ENCODE measurements around the gene ERAP2.
A peak's percentile ranks its signal among the peaks of the same experiment; 100 is the strongest.

ERAP2 gene

GRCh38 chr5:96935559-96936430 lies 59.5 kb downstream of the ERAP2 start, which contains the start of gene LNPEP:
Gene LNPEP, plus strand, starts transcription at chr5:96936080. Its CDS starts 76 bp downstream, at chr5:96936156.
- TF ChIP-seq, protein P1, sequence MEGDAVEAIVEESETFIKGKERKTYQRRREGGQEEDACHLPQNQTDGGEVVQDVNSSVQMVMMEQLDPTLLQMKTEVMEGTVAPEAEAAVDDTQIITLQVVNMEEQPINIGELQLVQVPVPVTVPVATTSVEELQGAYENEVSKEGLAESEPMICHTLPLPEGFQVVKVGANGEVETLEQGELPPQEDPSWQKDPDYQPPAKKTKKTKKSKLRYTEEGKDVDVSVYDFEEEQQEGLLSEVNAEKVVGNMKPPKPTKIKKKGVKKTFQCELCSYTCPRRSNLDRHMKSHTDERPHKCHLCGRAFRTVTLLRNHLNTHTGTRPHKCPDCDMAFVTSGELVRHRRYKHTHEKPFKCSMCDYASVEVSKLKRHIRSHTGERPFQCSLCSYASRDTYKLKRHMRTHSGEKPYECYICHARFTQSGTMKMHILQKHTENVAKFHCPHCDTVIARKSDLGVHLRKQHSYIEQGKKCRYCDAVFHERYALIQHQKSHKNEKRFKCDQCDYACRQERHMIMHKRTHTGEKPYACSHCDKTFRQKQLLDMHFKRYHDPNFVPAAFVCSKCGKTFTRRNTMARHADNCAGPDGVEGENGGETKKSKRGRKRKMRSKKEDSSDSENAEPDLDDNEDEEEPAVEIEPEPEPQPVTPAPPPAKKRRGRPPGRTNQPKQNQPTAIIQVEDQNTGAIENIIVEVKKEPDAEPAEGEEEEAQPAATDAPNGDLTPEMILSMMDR (IDR thresholded peaks at IDR 0.05; ENCODE audit: low read depth, low read length) = no peak
- H3K36me3 ChIP-seq = no peaks in the 10 kb centered on the region
- H3K4me3 ChIP-seq (ENCODE audit: low read depth, low read length) = peak within 1 kb of the TSS; percentile 99
- H3K27me3 ChIP-seq (ENCODE audit: insufficient read depth, low read depth, severe bottlenecking) = no peaks in the 10 kb centered on the region
- no peaks in the 10 kb centered on the region for H3K9me3 ChIP-seq (ENCODE audit: severe bottlenecking)
- DNase-seq = peak; percentile 98
- peak within 1 kb of the TSS; percentile 95 for H3K27ac ChIP-seq

DNA sequence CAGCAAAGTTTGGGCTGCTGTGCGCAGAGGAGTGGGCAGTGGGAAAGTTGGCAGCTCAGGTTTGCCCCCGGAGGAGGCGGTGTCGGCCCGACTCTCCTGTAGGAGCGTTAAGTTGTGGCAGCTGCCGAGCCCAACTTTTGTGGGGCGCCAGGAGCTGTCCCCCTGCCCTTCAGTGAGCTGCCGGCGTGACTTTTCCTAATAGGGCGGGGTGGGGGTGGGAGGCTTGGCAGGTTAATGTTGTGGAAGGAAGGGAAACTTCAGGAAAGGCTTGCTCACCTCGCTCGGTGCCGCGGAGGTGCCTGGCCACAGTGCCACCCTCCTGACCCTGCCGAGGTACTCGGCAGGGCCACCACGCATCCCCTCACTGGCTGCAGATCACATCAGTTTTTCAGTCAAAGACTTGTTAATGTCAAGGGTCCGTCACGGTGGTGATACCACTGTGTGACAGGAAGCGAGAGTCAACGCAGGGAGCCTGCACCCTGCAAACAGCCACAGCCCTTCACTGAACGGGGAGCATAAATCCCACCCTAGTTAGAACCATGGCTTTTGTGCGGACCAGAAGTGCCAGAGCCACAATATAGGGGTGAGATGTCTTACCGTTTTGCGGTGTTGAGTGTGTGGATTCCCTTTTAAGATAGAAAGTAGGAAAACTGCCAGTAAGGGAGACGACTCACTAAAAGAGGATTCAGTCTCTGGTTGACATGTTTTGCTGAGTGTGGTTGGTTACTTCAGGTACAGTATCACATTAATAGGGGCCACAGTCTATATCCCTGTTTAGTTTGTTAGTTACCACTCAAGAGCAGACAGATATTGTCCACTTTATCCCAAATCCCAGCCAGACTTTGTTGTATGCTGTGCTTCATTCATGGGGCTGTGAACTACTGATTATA lies 60.4 kb downstream of the ERAP2 start:
- TF ChIP-seq, protein P1 (IDR thresholded peaks at IDR 0.05; ENCODE audit: low read depth, low read length) = peak; percentile 18; the same call in 1 of the 2 replicates
- peak; percentile 38 for DNase-seq
- peak overlapping the region; percentile 95 for H3K27ac ChIP-seq
- H3K27me3 ChIP-seq (ENCODE audit: insufficient read depth, low read depth, severe bottlenecking) = no peaks in the 10 kb centered on the region
- no peaks in the 10 kb centered on the region for H3K9me3 ChIP-seq (ENCODE audit: severe bottlenecking)
- no peaks in the 10 kb centered on the region for H3K36me3 ChIP-seq
- H3K4me3 ChIP-seq (ENCODE audit: low read depth, low read length) = peak overlapping the region; percentile 99

DNA sequence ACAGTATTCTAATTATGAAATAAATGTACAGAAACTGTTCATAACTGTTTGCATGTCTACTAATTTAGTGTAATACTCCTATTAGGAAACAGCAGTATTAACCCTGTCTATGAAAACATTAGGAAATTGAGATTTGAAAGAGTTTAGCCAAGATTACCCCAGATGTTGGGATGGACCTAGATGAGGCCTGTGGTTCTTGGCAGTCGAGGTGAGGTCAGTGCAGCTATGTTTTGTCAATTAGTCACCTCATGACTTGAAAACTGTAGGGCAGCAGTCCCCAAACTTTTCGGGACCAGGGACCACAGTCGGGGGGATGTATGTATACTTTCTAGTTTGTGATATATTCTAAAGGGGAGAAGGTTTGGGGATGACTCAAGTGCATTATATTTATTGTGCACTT lies 64.3 kb downstream of the ERAP2 start:
- no peak for DNase-seq
- H3K27me3 ChIP-seq (ENCODE audit: insufficient read depth, low read depth, severe bottlenecking) = no peaks in the 10 kb centered on the region
- TF ChIP-seq, protein P1 (IDR thresholded peaks at IDR 0.05; ENCODE audit: low read depth, low read length) = no peak
- no peaks in the 10 kb centered on the region for H3K9me3 ChIP-seq (ENCODE audit: severe bottlenecking)
- H3K4me3 ChIP-seq (ENCODE audit: low read depth, low read length) = no peak overlapping the region
- H3K27ac ChIP-seq = no peak overlapping the region
- H3K36me3 ChIP-seq = no peaks in the 10 kb centered on the region

DNA sequence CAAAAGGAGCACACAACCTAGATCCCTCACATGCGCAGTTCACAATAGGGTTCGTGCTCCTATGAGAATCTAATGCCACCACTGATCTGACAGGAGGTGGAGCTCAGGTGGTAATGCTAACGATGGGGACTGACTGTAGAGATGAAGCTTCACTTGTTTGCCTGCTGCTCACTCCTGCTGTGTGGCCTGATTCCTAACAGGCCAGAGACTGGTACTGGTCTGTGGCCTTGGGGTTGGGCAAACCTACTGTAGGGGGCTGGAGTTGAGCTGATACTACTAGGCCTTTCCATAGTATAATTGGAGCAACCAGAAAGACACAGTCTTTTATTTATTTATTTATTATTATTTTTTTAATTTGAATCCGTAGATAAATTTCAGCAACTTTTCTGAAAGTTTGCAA lies 64.8 kb downstream of the ERAP2 start:
- Histone ChIP-seq H3K9me3 (ENCODE audit: severe bottlenecking) (no peaks in the 10 kb centered on the region), H3K27me3 (ENCODE audit: insufficient read depth, low read depth, severe bottlenecking) (no peaks in the 10 kb centered on the region), H3K27ac (no peak overlapping the region), H3K4me3 (ENCODE audit: low read depth, low read length) (no peak overlapping the region), H3K36me3 (no peaks in the 10 kb centered on the region)
- TF ChIP-seq, protein P1 (IDR thresholded peaks at IDR 0.05; ENCODE audit: low read depth, low read length) = no peak
- no peak for DNase-seq

DNA sequence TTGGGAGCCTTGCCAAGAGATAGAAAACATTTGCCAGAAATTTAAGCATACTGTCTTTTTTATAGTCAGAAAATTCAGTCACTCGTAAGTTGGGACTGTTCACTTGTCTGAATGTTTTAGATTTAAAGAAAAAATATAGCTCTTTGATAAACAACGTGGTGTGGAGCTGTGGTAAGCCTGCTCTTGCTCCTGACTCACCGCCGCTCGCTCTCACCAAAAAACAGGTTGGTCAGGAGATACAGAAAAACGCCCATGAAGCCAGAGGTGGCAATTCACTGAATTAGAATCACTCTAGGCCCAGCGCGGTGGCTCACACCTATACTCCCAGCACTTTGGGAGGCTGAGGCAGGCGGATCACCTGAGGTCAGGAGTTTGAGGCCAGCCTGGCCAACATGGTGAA lies 65.8 kb downstream of the ERAP2 start:
- TF ChIP-seq, protein P1 (IDR thresholded peaks at IDR 0.05; ENCODE audit: low read depth, low read length) = no peak
- Histone ChIP-seq H3K27ac (no peak overlapping the region), H3K9me3 (ENCODE audit: severe bottlenecking) (no peaks in the 10 kb centered on the region), H3K36me3 (no peaks in the 10 kb centered on the region), H3K4me3 (ENCODE audit: low read depth, low read length) (no peak overlapping the region), H3K27me3 (ENCODE audit: insufficient read depth, low read depth, severe bottlenecking) (no peaks in the 10 kb centered on the region)
- DNase-seq = no peak
